Esophagus muscularis mucosa (tissue), 4 donors: Measurements from ENCODE around the gene EHD2. TPM values are rescaled to one million over a fixed set of nuclear protein-coding genes. Genes with fewer than 3 reads are reported as not detected.
A peak's percentile ranks its signal among the peaks of the same experiment; 100 is the strongest.

Experiments used
- DNase-seq: peaks from one replicate; pipeline ENCODE4 v3.0.0-alpha.2; 2017; ENCODE audit errors: extremely low spot score
- H3K27ac ChIP-seq, 4 donors: fragments of 200-600 bp; sonication (generic); replicated peaks in 1 of 4; 1 replicate in 3 of 4; 2 replicates in 1 of 4; pipeline ENCODE4 v1.5.1; 2016 to 2019; ENCODE audit warnings: mild to moderate bottlenecking in 1 of 4
- H3K27me3 ChIP-seq, 4 donors: fragments of 200-600 bp; sonication (generic); one replicate each; pipeline versions ENCODE4 v1.5.1 to v1.6.0; 2016 to 2019
- H3K36me3 ChIP-seq, 4 donors: fragments of 200-600 bp; sonication (generic); one replicate each; pipeline ENCODE4 v1.5.1; 2016 to 2019
- H3K4me1 ChIP-seq, 4 donors: fragments of 200-600 bp; sonication (generic); one replicate each; pipeline ENCODE4 v1.5.1; 2016 to 2019
- H3K4me3 ChIP-seq, 4 donors: fragments of 200-600 bp; sonication (generic); 1 replicate in 2 of 4; 2 replicates in 2 of 4; pipeline ENCODE4 v1.5.1; 2016 to 2019; ENCODE audit warnings: mild to moderate bottlenecking in 4 of 4, moderate library complexity in 1 of 4
- H3K9me3 ChIP-seq, 4 donors: fragments of 200-600 bp; sonication (generic); 1 replicate in 3 of 4; 2 replicates in 1 of 4; pipeline ENCODE4 v1.5.1; 2016 to 2019
- EP300 ChIP-seq: sonication (generic); formaldehyde crosslinking; IDR thresholded peaks from one replicate; pipeline ENCODE4 v1.6.1; 2017; ENCODE audit warnings: antibody characterized with exemption
- POLR2A ChIP-seq: fragments of 450-650 bp; IDR thresholded peaks from one replicate; pipeline ENCODE4 v1.6.1; 2017; ENCODE audit warnings: antibody characterized with exemption, moderate library complexity, mild to moderate bottlenecking, low read depth
- POLR2AphosphoS5 ChIP-seq, 2 donors: sonication (generic); formaldehyde crosslinking; IDR thresholded peaks; one replicate each; pipeline ENCODE4 v1.6.1; 2017; ENCODE audit warnings: antibody characterized with exemption in 2 of 2
- WGBS: methylation state at CpG from one replicate; pipeline ENCODE4 v1.1.5; 2018; 5-methylcytosine and 5-hydroxymethylcytosine counted together
- intact Hi-C: fragments of 100-400 bp; cut with DNase I; formaldehyde crosslinking; loops from one replicate; pipeline ENCODE4 v1.15.1; 2023
- total RNA-seq, 4 donors: library from RNA; depleted of rRNA; stranded (reverse); fragments of >200 nt; gene quantifications; one replicate each; pipeline versions ENCODE4 v1.1.0 to v1.2.1, GENCODE V29; 2016
- TF ChIP-seq, protein P1 (sequence below), 3 experiments: fragments of 200-600 bp in 2 of 3; fragments of 450-650 bp in 1 of 3; sonication (generic) in 2 of 3; IDR thresholded peaks; one replicate each; pipeline ENCODE4 v1.5.1; 2017 to 2019; ENCODE audit warnings: antibody characterized with exemption in 3 of 3, mild to moderate bottlenecking in 2 of 3, moderate library complexity in 1 of 3

EHD2 gene
- total RNA-seq, 4 donors from 2014 or later: 154 to 444 (median 250) TPM

DNA sequence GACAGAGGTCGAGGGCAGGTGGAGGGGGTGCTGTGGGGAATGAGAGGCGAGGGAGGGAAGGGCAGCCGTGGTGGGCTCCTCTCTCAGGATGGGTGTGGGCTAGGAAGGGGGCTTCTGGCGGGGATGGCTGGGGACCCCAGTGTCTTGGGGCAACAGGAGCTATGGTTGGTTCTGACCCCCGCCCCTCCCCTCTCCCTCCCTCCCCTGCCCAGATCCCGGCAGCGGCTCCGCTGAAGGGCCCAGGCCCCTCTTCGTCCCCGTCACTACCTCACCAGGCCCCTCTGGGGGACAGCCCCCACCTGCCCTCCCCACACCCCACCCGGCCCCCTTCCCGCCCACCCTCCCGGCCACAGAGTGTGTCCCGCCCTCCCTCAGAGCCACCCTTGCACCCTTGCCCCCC is 19.3 kb upstream of the EHD2 start:
- intact Hi-C loops: no loop called here
- peaks cover 6 to 25% (median 9%) of the 10 kb centered on the region in 4 donors for H3K4me1 ChIP-seq

DNA sequence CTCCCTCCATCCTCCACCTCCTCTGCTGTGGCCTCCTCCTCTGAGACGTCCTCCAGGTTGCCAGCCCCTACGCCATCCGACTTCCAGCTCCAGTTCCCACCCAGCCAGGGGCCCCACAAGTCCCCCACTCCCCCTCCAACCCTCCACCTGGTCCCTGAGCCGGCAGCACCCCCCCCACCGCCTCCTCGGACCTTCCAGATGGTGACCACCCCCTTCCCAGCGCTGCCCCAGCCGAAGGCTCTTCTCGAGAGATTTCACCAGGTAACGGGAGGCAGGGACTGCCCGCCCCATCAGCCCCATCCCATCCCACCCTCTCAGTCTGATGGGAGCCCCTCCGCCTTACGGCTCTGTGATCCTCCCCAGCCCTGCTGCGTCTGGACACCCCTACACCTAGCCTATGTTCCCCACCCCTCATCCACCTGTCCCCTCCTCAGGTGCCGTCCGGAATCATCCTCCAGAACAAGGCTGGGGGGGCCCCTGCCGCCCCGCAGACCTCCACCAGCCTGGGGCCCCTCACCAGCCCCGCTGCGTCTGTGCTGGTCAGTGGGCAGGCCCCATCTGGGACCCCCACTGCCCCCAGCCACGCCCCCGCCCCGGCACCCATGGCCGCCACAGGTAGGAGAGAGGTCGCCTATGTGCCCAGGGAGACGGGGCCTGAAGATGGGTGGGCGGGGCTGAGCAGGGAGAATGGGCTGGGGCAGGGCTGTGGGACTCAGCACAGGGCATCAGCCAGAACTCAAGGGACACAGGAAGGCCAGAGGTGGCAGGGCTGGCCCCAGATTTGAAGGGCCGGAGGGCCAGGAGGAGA is 18.6 kb upstream of the EHD2 start:
- intact Hi-C loops: no loop called here
- Histone ChIP-seq H3K9me3 (no peaks in the 10 kb centered on the region), H3K36me3 (peaks cover 17 to 75% (median 56%) of the 10 kb centered on the region in 4 donors), H3K4me3 (no peak overlapping the region), H3K27me3 (no peaks in the 10 kb centered on the region), H3K27ac (no peak overlapping the region), H3K4me1 (peaks cover 6 to 25% (median 11%) of the 10 kb centered on the region in 4 donors)
- TF ChIP-seq POLR2AphosphoS5 (IDR thresholded peaks at IDR 0.05): no peak
- TF ChIP-seq, protein P1, sequence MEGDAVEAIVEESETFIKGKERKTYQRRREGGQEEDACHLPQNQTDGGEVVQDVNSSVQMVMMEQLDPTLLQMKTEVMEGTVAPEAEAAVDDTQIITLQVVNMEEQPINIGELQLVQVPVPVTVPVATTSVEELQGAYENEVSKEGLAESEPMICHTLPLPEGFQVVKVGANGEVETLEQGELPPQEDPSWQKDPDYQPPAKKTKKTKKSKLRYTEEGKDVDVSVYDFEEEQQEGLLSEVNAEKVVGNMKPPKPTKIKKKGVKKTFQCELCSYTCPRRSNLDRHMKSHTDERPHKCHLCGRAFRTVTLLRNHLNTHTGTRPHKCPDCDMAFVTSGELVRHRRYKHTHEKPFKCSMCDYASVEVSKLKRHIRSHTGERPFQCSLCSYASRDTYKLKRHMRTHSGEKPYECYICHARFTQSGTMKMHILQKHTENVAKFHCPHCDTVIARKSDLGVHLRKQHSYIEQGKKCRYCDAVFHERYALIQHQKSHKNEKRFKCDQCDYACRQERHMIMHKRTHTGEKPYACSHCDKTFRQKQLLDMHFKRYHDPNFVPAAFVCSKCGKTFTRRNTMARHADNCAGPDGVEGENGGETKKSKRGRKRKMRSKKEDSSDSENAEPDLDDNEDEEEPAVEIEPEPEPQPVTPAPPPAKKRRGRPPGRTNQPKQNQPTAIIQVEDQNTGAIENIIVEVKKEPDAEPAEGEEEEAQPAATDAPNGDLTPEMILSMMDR (IDR thresholded peaks at IDR 0.05): no peak
- no peak for TF ChIP-seq POLR2A
- TF ChIP-seq EP300: no peak
- DNase-seq: no peak
- WGBS: 81% methylated on average over 17 of the region's 28 CpGs

More for the DNA sequence above, 19.3 kb upstream of the EHD2 start:
- Histone ChIP-seq H3K4me3 (no peak overlapping the region), H3K9me3 (no peaks in the 10 kb centered on the region), H3K27ac (no peak overlapping the region), H3K36me3 (peaks cover 9 to 68% (median 48%) of the 10 kb centered on the region in 4 donors), H3K27me3 (no peaks in the 10 kb centered on the region)
- no peak for DNase-seq
- WGBS: 86% methylated on average over 13 of the region's 14 CpGs
- TF ChIP-seq EP300 (no peak), POLR2A (no peak), POLR2AphosphoS5 (IDR thresholded peaks at IDR 0.05) (no peak)
- TF ChIP-seq, protein P1 (IDR thresholded peaks at IDR 0.05): no peak

DNA sequence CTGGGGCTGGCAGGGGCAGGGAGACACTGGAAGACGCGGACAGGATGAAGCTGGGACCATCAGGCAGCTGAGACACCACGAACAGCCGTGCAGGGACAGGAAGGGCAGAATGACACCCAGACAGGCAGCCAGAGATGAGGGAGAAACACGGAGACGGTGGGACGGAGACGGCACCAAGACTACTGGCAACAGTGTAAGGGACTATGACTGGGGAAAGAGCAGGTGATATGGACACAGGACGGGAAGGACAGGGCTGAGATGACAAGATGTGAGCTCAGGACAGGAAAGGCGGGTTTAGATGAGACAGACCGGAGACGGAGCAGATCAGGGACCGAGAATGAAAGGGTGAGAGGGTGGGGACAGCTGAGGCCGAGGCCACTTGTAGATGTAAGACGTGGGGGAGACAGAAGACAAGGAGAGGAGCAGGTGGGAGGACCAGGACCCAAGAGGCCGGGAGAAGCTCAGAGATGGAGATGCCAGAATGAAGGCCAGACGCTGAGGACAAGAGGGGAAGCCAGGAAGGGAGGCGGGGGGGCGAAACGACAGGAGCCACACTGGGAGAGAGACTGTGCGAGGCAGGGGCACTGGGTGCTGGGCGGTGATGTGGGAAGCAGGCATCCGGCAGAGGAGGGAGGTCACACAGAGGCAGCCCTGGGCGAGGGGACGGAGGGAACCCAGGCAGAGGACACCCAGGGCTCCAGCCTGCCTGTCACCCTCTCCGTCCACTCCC is 17.5 kb upstream of the EHD2 start:
- intact Hi-C loops: loop anchor here (2.0 kb wide), 1 partner anchor 87 kb away; the partner anchor contains the start of gene BICRA
- no peaks in the 10 kb centered on the region for H3K9me3 ChIP-seq
- no peak for TF ChIP-seq POLR2AphosphoS5 (IDR thresholded peaks at IDR 0.05)
- TF ChIP-seq POLR2A: no peak
- TF ChIP-seq, protein P1 (IDR thresholded peaks at IDR 0.05): no peak
- no peak for TF ChIP-seq EP300
- WGBS: 87% methylated on average over 23 of the region's 26 CpGs
- H3K36me3 ChIP-seq: peaks cover 24 to 77% (median 66%) of the 10 kb centered on the region in 4 donors
- H3K27me3 ChIP-seq: no peaks in the 10 kb centered on the region
- H3K4me1 ChIP-seq: peaks cover 6 to 25% (median 11%) of the 10 kb centered on the region in 4 donors
- peak overlapping the region in 1 of 4 donors; percentile 39 for H3K27ac ChIP-seq
- H3K4me3 ChIP-seq: no peak overlapping the region
- no peak for DNase-seq

DNA sequence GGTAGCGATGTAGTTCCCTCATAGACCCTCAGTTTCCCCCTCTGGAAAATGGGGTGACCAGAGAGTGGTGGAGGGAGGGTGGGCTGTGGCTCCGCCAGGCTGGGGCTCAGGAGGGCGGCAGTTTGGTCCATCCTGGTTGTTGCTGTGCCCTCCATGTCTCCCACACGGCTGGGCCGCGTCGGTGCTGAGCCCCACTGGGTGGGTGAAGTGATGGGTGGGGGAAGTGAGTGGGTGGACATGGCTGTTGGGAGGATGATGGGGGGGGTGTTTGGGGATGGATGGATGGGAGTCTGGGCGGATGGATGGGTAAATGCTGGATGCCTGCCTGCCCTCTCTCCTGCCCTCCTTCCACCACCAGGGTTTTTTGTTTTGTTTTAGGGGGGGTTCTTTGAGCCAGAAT is 16.6 kb upstream of the EHD2 start:
- H3K36me3 ChIP-seq: peaks cover 33 to 78% (median 70%) of the 10 kb centered on the region in 4 donors
- H3K9me3 ChIP-seq: no peaks in the 10 kb centered on the region
- H3K4me1 ChIP-seq: peaks cover 6 to 25% (median 11%) of the 10 kb centered on the region in 4 donors
- intact Hi-C loops: loop anchor here (2.0 kb wide), 1 partner anchor 88 kb away; the partner anchor contains the start of gene BICRA
- TF ChIP-seq EP300 (no peak), POLR2A (no peak), POLR2AphosphoS5 (IDR thresholded peaks at IDR 0.05) (no peak)
- TF ChIP-seq, protein P1 (IDR thresholded peaks at IDR 0.05): no peak
- no peak overlapping the region for H3K4me3 ChIP-seq
- whole genome bisulfite sequencing: 88% methylated on average over 8 of the region's 8 CpGs
- no peak for DNase-seq
- H3K27ac ChIP-seq: peak overlapping the region in 2 of 4 donors; percentile 38 to 39
- no peaks in the 10 kb centered on the region for H3K27me3 ChIP-seq
